ENCODE data around the gene ASB18. TPM values are rescaled to one million over a fixed set of nuclear protein-coding genes. Genes with fewer than 3 reads are reported as not detected.

Gene ASB18
- total and polyA plus RNA-seq, 2 of the 13 experiments (the other 11 are each of a cell fraction or from before 2014, with no cell fraction given), result not detected

DNA sequence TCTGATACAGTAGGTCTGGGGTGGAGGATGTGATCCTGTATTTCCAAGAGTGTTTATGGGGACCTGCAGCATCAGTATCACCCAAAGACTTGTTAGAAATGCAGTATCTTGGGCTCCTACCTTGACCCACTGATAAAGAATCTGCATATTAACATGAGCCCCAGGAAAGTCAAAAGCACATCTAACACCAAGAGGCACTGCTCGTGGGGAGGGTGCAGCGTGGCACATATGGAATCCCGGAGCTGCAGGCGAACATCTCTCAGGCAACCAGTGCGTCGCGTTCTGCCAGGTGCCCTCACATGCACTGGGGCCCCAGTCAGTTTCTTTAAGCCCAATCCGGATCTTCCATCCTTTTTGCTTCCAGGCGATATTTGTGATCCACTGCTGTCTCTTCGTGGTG lies 41.3 kb upstream of the ASB18 start:
- BruUV-seq (replicated peaks), result no TSS peak
- ChIA-PET CTCF (ENCODE audit: low intra/inter-chr PET ratio, low total read pairs) (no interaction called here), POLR2A (no interaction called here)
- peaks cover 1 to 39% of the 10 kb centered on the region in 2 experiments; a peak in 4 of 5 replicates for H3K27me3 ChIP-seq (ENCODE audit: control insufficient read depth in 1 of 2, insufficient read depth in 2 of 2, low read length in 2 of 2)
- no peak overlapping the region for H3K27ac ChIP-seq (ENCODE audit: extremely low read length, insufficient read depth, low read length)
- no peak overlapping the region for H2AFZ ChIP-seq (ENCODE audit: low read length)
- TF ChIP-seq, protein P1, sequence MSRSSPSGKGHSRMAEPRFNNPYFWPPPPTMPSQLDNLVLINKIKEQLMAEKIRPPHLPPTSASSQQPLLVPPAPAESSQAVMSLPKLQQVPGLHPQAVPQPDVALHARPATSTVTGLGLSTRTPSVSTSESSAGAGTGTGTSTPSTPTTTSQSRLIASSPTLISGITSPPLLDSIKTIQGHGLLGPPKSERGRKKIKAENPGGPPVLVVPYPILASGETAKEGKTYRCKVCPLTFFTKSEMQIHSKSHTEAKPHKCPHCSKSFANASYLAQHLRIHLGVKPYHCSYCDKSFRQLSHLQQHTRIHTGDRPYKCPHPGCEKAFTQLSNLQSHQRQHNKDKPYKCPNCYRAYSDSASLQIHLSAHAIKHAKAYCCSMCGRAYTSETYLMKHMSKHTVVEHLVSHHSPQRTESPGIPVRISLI (CRISPR knock-in tag; IDR thresholded peaks at IDR 0.05; ENCODE audit: borderline replicate concordance), result no peak
- TF ChIP-seq LBX2 (CRISPR knock-in tag; IDR thresholded peaks at IDR 0.05; ENCODE audit: borderline replicate concordance) (no peak), ZSCAN31 (CRISPR knock-in tag; IDR thresholded peaks at IDR 0.05; ENCODE audit: low read depth) (no peak)
- TF ChIP-seq, protein P2, sequence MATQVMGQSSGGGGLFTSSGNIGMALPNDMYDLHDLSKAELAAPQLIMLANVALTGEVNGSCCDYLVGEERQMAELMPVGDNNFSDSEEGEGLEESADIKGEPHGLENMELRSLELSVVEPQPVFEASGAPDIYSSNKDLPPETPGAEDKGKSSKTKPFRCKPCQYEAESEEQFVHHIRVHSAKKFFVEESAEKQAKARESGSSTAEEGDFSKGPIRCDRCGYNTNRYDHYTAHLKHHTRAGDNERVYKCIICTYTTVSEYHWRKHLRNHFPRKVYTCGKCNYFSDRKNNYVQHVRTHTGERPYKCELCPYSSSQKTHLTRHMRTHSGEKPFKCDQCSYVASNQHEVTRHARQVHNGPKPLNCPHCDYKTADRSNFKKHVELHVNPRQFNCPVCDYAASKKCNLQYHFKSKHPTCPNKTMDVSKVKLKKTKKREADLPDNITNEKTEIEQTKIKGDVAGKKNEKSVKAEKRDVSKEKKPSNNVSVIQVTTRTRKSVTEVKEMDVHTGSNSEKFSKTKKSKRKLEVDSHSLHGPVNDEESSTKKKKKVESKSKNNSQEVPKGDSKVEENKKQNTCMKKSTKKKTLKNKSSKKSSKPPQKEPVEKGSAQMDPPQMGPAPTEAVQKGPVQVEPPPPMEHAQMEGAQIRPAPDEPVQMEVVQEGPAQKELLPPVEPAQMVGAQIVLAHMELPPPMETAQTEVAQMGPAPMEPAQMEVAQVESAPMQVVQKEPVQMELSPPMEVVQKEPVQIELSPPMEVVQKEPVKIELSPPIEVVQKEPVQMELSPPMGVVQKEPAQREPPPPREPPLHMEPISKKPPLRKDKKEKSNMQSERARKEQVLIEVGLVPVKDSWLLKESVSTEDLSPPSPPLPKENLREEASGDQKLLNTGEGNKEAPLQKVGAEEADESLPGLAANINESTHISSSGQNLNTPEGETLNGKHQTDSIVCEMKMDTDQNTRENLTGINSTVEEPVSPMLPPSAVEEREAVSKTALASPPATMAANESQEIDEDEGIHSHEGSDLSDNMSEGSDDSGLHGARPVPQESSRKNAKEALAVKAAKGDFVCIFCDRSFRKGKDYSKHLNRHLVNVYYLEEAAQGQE (IDR thresholded peaks at IDR 0.05; ENCODE audit: borderline replicate concordance in 1 of 2, low read depth in 1 of 2, low read length in 2 of 2), result no peak
- H3K9me3 ChIP-seq (ENCODE audit: low read length), result no peaks in the 10 kb centered on the region
- no peak for FAIRE-seq
- H3K9ac ChIP-seq (ENCODE audit: insufficient read depth, low read depth, low read length), result no peak overlapping the region
- H3K4me1 ChIP-seq (ENCODE audit: insufficient read depth, low read length), result no peaks in the 10 kb centered on the region
- no peaks in the 10 kb centered on the region for H3K36me3 ChIP-seq (replicated peaks in 1 of 2; ENCODE audit: control insufficient read depth in 1 of 2, insufficient read depth in 2 of 2, low read length in 2 of 2)
- no peaks in the 10 kb centered on the region for H3K79me2 ChIP-seq (ENCODE audit: insufficient read depth, low read length)
- H3K4me2 ChIP-seq (ENCODE audit: low read depth, low read length), result no peak overlapping the region
- DNase-seq (ENCODE audit: low spot score), result no peak
- 4% methylated on average over 9 of the region's 10 CpGs for WGBS (ENCODE audit: low lambda C conversion rate)
- in situ Hi-C loops (cut with HindIII; ENCODE audit: extremely low pct_ligation_motif_present, low pct_unique_long_range_greater_than_20kb) (no loop called here), intact Hi-C loops (cut with micrococcal nuclease; ENCODE audit: unreplicated experiment) (no loop called here)
- no peak overlapping the region for H3K4me3 ChIP-seq (replicated peaks in 1 of 3; ENCODE audit: insufficient read depth in 1 of 3, low read depth in 2 of 3, low read length in 3 of 3)
- H4K20me1 ChIP-seq (ENCODE audit: insufficient read depth, low read length), result no peaks in the 10 kb centered on the region
- no peak for ATAC-seq
